Cardiac fibroblast (primary cell): ENCODE data around the gene TEKT2.

Experiments used
- DNase-seq, 2 donors: peaks; one replicate each; pipeline versions ENCODE4 v3.0.0 to v3.0.0-alpha.2; 2010; ENCODE audit warnings: low read depth in 2 of 2
- H3K4me3 ChIP-seq, 2 donors: replicated peaks in 1 of 2; 1 replicate in 1 of 2; 2 replicates in 1 of 2; pipeline ENCODE4 v1.5.1; 2011; ENCODE audit warnings: low read depth in 2 of 2, low read length in 2 of 2, mild to moderate bottlenecking in 2 of 2, moderate library complexity in 1 of 2
- CTCF ChIP-seq: IDR thresholded peaks from one replicate; pipeline ENCODE4 v1.5.1; 2011; ENCODE audit warnings: low read depth, mild to moderate bottlenecking, low read length, inconsistent platforms

TEKT2 gene

GRCh38 chr1:36134031-36134430 is 50.1 kb downstream of the TEKT2 start:
- DNase-seq: no peak
- TF ChIP-seq CTCF: no peak
- no peak overlapping the region for H3K4me3 ChIP-seq

GRCh38 chr1:36134505-36135329 is 50.8 kb downstream of the TEKT2 start:
- DNase-seq: peak; percentile 61 to 66
- no peak overlapping the region for H3K4me3 ChIP-seq
- peak; percentile 72 for TF ChIP-seq CTCF

- H3K4me3 ChIP-seq: no peak overlapping the region
- TF ChIP-seq CTCF: no peak
- no peak for DNase-seq
Measured at GRCh38 chr1:36135330-36135667, 51.4 kb downstream of the TEKT2 start.

- no peak overlapping the region for H3K4me3 ChIP-seq
- no peak for DNase-seq
- TF ChIP-seq CTCF: no peak
Measured at GRCh38 chr1:36135796-36136195, 51.9 kb downstream of the TEKT2 start.

- H3K4me3 ChIP-seq: no peak overlapping the region
- TF ChIP-seq CTCF: no peak
- DNase-seq: peak; percentile 90 to 91
Measured at GRCh38 chr1:36136535-36136934, 52.6 kb downstream of the TEKT2 start.

GRCh38 chr1:36137226-36137625 is 53.3 kb downstream of the TEKT2 start:
- no peak for DNase-seq
- no peak for TF ChIP-seq CTCF
- H3K4me3 ChIP-seq: no peak overlapping the region

- H3K4me3 ChIP-seq: no peak overlapping the region
- TF ChIP-seq CTCF: no peak
- DNase-seq: no peak
Measured at GRCh38 chr1:36137776-36138175, 53.9 kb downstream of the TEKT2 start.
